Measurements from ENCODE around the gene RICTOR.
A peak's percentile ranks its signal among the peaks of the same experiment; 100 is the strongest.

The RICTOR gene, protein sequence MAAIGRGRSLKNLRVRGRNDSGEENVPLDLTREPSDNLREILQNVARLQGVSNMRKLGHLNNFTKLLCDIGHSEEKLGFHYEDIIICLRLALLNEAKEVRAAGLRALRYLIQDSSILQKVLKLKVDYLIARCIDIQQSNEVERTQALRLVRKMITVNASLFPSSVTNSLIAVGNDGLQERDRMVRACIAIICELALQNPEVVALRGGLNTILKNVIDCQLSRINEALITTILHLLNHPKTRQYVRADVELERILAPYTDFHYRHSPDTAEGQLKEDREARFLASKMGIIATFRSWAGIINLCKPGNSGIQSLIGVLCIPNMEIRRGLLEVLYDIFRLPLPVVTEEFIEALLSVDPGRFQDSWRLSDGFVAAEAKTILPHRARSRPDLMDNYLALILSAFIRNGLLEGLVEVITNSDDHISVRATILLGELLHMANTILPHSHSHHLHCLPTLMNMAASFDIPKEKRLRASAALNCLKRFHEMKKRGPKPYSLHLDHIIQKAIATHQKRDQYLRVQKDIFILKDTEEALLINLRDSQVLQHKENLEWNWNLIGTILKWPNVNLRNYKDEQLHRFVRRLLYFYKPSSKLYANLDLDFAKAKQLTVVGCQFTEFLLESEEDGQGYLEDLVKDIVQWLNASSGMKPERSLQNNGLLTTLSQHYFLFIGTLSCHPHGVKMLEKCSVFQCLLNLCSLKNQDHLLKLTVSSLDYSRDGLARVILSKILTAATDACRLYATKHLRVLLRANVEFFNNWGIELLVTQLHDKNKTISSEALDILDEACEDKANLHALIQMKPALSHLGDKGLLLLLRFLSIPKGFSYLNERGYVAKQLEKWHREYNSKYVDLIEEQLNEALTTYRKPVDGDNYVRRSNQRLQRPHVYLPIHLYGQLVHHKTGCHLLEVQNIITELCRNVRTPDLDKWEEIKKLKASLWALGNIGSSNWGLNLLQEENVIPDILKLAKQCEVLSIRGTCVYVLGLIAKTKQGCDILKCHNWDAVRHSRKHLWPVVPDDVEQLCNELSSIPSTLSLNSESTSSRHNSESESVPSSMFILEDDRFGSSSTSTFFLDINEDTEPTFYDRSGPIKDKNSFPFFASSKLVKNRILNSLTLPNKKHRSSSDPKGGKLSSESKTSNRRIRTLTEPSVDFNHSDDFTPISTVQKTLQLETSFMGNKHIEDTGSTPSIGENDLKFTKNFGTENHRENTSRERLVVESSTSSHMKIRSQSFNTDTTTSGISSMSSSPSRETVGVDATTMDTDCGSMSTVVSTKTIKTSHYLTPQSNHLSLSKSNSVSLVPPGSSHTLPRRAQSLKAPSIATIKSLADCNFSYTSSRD (N-terminal part only)

DNA sequence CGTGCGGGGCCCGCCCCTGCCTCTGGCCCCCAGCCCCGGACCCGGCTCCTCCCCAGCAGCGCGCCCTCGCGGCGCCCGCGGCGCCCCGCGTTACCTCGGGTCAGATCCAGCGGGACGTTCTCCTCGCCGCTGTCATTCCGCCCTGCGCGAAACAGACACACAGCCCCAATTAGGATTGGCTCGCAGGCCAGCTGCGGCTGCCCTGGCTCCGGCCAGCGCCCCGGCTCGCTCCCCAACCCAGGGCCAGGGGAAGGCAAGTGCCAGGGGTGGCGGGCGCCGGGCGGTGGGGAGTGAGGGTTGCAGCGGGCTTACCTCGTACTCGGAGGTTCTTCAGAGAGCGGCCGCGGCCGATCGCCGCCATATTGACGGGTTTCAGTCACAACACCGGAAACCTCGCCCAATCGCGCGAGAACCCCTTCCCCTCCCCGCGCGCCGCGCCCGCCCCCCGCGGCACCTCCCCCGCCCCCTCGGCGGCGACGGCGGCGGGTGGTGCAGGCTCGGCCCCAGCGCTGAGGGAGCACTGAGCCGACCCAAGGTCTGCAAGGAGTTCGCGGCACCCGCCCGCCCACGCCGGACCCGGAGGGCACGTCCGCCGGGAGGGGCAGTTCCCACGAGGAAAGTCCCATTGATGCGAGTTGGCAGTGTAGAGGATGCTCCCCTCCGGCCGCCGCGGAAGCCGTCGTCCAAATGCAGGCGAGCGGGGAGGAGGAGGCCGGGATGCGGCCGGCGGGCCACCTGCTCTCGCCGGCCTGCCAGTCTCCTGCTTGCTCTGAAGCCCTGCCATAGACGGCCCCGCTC lies at the start of gene RICTOR:
TSS of gene RICTOR (minus strand) at position 383 of the 798 bp plus-strand sequence. CDS start at position 361, 22 bp downstream.
- DNase-seq, result peak; percentile 95

DNA sequence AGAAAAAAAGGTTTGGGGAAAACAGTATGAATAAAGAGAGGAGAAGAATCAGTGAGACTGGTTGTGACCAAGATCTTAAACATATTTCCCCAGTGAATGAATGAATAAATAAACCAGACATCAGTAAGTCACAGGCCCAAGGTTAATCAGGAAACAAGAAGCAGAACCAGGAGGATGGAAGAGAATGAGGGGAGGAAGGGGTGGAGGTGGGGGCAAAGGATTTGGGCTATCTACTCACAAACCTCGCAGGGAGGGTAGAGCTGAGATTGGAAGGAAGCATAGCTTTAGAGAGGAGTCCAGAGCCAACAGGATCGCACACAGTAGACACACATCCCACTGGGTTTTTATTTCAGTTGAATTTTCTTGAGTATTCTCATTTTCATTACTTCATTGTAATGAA lies 47.7 kb upstream of the RICTOR start:
- DNase-seq, result no peak

DNA sequence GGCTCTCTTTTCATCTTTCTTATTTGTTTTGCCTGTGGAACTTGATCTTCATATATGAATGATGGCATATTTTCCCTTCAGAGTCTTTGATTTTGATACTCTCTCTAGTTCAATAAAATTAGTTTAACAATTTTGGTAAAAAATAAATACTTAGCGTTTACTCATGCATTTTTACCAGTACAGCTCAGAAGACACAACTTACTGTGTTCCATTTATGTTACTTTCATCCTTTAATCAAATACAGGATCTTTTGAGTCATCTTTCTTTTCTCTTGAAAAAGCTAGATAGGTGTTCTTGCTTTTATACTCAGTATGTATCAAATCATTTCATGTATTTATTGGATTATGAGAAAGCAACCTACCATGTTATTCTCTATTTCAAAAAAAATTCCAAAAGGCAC lies 47.1 kb upstream of the RICTOR start:
- DNase-seq, result no peak

DNA sequence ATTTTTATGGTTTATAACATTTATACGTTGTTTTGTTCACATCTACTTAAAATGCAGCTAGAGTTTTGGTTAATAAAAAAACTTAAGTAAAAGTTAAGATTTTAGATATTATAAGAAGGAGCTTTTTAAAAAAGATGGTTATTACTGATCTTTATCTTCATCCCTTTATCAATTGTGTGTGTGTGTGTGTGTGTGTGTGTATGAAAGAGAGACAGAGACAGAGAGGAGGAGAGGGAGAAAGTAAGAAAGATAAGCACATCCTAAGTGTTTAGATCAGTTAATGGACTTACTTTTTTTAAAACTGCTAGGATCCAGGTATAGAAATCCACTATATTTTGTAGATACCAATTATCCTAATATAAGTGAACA lies 45.8 kb upstream of the RICTOR start:
- no peak for DNase-seq

DNA sequence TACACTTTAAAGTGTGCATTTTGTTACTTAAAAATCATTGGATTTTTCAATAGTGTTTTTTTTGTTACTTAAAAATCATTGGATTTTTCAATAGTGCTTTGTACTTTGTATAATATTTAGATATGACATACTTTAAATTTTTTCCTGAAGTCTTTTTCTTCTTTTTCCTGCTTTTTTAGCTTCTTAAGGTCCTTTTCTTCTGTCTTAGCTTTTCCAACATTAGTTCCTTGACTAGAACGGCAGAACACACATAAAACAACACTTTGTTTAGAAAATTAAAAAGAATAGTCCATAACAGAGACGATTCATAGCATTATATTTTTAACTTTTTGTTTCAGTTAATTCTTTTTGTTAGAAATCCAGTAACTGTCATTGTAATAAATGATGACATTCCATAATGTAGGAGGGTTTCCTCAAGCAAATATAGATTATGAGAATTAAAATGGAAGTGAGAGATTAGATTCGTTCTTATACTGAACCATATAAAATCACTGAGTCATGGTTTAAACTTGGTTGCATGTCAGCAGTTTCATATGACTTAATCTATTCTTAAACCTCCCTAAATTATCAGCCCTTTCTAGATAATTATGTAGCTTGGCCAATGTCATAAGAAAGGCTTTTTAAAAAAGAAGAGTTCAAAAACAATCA lies 45.3 kb upstream of the RICTOR start:
- DNase-seq, result no peak

DNA sequence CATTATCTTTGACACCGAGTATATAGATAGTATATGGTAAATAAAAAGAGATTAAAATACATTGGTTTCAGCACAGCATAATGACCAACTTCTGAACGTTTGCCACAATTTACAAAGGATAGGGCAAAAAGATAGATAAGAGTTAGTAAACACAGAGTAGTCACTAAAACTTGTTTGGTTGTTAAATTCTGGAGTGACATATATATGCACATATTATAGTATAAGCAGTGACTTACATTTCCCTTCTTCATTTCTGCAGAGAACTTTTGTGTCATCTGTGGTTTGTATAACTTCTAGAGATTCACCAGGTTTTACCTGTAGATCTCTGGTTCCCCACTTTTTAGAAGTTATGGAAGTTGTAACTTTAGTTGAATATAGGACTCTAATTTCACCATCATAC lies 44.4 kb upstream of the RICTOR start:
- no peak for DNase-seq

DNA sequence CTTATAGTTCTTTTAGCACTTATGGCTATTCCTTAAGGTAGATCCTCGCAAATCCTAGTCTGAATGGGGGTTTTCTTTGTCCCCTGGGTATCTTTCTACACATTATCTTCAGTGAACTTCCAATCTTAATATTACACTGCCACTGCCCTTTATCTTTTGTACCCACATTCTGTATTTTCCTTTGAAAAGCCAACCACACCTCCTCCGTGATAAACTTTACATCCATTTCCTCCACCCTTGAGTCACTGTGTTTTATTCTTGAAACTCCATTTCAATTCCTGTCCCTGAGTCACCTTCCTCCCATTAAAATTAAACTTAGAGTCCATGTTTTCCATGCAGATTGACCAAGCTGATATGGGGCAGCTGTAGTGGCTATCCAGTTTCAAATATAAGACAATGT lies 43.2 kb upstream of the RICTOR start:
- no peak for DNase-seq

DNA sequence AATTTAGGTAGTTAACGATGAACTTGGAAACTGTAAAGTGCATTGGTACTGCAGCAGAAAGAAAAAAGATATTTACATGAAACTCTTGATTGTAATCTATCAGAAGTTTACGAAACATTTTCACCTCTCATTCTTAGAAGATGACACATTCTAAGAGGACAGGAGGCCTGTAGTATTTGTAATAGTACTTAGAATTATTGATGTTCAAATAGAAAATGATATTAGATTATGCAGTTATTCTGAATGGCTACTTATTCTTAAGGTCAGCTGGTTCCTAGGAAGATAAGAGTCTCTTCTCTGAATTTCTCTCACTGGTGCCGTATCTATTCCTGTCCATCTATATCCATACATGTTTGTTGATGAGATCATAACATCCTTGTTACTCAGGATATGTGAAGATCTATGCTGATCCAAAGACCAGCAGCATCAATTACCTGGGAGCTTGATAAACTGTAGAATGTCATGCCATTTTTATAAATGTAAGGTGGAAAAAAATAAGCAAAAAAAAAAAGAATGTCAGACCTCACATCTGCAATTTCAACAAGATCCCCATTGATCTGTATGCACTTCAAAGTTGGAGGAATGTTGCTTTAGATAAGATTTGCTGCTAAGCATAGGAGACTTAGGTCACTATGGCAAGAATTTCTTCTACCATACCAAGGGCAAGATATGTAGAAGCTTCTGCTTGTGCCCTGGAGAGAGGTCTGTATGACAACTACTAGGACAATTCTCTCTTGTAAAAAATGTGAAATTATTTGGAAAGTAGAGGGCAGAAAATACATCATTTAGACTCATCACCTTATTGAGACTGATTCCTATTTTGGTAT lies 42.4 kb upstream of the RICTOR start:
- no peak for DNase-seq

DNA sequence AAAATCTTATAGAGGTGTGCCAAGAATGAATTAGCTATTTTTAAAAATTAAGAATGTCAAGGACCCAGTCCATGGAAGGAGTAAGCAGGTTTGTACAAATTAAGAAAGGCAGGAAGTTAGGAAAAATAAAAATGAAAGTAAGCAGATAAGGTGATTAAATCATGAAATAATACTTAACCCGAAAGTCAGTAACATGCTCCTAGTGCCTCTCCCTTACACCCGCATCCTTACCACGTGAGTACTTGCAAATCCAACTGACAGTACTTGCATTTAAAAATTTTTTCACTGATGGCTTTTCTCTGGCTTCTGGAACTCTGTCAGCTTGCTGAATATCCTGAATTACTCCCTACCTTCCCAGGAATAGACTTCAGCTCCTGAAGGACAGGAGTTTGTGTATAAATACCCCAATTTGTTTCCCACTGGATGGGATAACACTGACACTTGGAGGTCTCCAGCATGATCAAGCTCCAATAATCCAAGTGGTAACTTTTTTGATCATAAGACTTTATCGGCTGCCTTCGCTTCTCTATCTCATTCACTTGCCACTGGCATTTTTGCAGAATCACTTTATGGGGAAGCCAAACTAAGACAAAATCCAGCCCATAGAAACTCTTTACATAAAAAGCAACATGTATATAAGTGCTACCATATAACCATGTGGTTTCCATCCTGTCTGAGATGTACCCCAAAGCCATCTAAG lies 41.6 kb upstream of the RICTOR start:
- no peak for DNase-seq

DNA sequence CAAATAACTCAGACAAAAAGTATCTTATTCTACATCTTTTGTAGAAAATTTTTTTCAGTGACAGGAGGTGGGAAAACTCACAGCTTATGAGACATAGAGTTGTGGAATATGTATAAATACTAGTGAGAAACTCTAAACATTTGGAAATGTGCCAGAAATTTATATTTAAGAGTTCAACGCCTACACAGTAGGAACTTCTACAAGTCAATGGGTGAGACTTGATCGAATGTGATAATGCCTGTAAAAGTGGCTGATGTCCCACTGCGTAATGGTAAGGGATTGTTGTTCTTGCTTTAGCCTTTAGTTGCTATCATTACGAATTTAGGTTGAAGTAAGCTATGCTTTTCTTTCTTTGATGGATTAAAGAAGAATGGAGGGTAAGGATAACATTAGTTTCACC lies 40.0 kb upstream of the RICTOR start:
- no peak for DNase-seq

DNA sequence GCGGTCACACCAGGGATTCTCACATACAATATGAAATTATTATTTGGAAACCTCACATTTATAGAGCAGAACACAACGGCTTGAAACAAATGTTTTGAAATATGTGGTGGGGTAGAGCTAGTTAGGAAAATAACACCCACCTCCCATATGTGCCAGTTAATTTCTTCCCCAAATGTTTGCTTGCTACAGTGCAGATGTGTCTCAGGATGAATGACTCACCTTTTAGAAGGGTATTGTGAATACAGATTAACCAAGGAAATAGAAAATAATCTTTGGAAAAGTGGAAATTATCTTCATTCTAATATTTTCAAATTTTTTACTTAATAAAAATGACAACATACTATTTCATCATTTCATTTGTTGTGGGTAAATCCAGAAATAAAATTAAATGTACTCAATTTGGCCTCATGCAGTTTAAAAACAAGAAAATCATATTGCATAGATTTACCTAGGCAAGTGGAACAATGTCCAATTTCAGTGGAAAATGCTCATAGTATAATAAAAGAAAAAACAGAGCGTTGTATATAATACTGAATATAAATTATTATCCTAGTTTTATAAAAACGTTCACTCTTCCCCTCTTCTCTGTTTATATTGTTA lies 39.3 kb upstream of the RICTOR start:
- no peak for DNase-seq

DNA sequence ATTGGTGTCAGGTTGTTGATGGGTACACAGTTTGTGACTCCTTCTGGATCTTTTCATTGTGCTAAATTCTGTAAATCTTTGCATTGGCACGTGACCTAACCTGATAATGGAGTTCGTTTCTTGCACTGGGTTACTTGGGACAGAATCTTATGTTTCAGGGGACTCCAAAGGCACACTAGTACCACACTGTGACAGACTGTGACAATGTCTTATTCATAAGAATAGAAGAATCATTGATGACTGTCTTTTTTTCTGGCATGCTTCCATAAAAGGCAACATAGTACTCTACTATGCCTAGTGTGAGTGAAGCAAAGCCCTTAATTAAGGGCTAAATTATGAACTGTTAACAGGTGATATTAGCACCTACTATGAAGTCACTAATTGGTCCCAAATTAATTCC lies 35.4 kb upstream of the RICTOR start:
- no peak for DNase-seq

DNA sequence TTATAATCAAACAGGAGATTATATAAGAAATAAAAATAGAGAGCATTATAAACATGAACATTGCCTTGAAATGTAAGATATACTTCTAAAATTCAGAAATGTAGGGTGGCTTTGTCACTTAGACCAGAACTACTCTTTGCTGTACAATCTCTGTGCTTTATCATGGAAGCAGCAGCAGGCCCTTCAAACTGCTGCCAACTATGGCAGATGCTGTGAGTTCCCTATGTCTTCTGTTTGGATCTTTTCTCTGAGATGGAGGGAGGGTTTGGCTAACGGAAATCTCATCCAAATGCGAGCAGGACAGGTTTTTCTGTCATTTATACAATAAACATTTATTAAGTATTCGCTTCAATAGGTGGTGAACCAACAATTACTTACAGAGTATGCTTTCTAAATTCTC lies 34.8 kb upstream of the RICTOR start:
- DNase-seq, result no peak

DNA sequence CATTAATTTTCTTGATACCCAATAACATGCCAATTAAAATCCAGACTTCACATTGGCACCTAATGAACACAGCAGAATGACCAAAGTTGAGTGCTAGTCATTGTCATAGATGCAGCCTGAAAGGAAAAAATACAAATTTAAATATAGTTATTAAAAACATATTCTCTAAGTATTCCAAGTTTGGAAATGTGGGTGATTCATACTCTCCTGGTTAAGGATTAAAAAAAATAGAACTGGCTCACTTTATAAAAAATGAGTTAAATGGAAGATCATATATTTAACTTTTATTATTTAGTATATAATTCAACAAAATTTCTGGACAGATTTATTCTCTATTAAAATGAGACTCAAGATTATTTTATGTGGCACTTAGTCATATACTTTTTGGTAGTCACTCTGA lies 33.2 kb upstream of the RICTOR start:
- no peak for DNase-seq

DNA sequence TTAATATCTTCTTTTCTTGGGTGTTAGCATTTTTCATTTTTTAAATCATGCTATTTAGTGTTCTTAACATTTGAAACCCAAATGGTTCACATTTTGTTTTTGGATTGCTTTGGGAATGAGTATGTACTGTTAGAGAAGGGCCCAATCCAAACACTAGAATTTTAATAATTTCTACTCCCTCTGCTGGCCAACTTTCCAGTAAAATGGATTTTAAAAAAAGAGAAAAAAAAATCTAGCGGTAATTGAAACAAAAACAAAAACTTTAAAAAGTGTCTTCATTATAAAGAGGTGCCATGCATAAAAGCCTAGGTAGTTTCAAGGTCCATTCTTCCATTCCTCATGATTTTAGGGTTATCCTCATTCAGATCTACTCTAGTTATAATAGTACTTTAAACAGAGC lies 32.1 kb upstream of the RICTOR start:
- no peak for DNase-seq

DNA sequence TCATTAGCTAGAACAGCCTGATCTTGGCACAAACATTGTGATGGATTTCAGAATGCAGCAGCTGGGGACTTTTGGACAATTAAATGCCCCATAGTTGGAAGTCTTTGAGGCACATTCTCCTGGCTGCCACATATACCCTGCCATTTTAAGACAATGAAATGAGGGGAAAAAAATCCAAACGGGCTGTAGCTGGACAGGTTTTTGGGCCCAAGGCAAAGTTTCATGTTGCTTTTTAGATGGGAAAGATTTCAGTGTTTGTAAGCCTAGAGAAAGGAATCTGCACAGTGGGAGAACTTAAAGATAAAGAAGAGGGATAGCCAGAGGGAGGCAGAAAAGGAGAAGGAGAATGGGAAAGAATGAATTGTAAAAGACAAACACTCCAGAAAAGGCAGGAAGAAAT lies 30.0 kb upstream of the RICTOR start:
- no peak for DNase-seq

DNA sequence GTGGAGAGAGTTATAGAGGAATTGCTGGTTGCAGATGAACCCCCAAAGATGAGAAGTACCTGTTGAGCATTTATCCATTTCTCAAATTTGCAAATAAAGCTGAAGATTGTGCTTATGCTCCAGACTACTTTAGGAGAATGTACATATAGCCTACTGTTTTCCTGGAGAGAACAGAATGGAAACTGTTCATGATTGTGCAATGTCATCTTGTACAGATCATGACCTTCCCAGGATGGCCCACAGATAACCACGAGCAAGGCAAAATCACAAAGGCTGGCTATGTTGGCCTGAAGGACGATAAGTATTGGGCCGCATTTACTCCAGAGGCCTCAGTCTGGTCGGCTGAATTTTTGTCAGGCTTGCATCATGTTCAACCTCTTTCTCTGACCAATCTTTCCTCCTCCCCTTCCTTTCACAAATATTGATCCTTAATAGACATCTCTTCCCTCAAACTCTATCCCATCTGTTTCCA lies 28.5 kb upstream of the RICTOR start:
- no peak for DNase-seq

DNA sequence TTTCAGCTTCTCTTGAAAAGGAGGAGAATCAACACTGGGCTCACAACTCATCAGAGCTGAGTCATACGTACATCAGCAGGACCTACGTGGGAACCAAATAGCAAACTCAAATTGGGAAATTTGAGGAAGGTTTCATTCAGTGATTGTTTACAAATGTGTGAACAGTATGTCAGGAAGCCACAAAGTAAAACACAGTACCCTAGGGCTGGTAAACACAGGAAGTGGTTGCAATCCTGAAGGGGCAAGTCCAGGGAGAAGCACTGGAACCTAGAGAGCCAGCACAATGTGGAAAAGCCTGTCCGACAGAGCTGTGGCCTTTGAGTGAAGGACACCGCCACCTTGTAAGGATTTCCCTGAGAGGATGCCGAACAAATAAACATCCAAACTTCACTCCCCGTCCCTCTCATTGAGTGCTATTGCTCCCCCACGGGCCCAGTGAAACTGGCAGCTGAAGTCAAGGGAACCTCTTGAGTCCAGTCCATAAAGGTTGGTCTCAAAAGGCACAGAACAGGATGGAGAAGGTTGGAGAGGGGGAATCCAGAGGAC lies 26.7 kb upstream of the RICTOR start:
- DNase-seq, result no peak

DNA sequence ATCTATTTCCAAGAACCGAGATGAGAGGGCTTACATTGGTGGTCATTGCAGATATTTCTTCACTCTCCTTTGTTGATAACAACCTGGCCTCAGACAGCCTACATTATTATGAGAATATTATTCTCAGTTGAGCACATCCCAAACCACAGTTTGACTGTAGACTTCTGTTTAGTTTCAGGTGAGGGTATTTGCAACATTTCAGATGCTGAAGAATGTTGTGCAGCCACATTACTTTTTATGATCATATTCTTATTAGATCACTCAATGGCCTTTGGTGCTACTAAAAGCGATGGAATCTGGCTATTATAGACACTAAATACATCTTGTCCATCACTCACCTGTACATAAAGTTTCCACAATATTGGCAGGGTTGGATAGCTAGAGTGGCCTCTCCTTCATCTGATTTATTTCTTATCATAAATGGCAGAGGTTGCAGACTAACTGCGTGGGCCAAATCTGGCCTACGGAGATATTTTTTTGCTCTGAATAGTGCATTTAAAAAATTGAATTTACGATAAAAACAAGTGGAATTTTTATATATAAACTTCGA lies 26.2 kb upstream of the RICTOR start:
- no peak for DNase-seq
